GM23338 (cell line): Measurements from ENCODE around the gene SGPP1. TPM values are rescaled to one million over a fixed set of nuclear protein-coding genes. Genes with fewer than 3 reads are reported as not detected.

Experiments used
- ATAC-seq: fragments of 200-7000 bp; cut with Tn5 transposase; 3 replicates; pipeline ENCODE4 v1.9.1; 2020
- DNase-seq: peaks from one replicate; pipeline ENCODE4 v3.0.0-alpha.2; 2015; ENCODE audit warnings: low spot score
- H2AFZ ChIP-seq: fragments of 200-600 bp; sonication (generic); 2 replicates; pipeline ENCODE4 v1.8.0; 2016; ENCODE audit warnings: antibody characterized with exemption, mild to moderate bottlenecking, moderate library complexity
- H3F3A ChIP-seq: fragments of 200-600 bp; sonication (generic); replicated peaks from 2 replicates; pipeline ENCODE4 v1.8.0; 2017; ENCODE audit warnings: antibody characterized with exemption, mixed run types, low read depth
- H3K27ac ChIP-seq: fragments of 200-600 bp; sonication (generic); 2 replicates; pipeline ENCODE4 v1.6.1; 2016; ENCODE audit warnings: low read depth
- H3K27me3 ChIP-seq: fragments of 200-600 bp; sonication (generic); 2 replicates; pipeline ENCODE4 v1.8.0; 2016; ENCODE audit warnings: mild to moderate bottlenecking, mixed run types, moderate library complexity; ENCODE audit not compliant: insufficient read depth
- H3K36me3 ChIP-seq: fragments of 200-600 bp; sonication (generic); 2 replicates; pipeline ENCODE4 v1.8.0; 2016; ENCODE audit warnings: mild to moderate bottlenecking; ENCODE audit not compliant: insufficient read depth
- H3K4me1 ChIP-seq: fragments of 200-600 bp; sonication (generic); 2 replicates; pipeline ENCODE4 v1.8.0; 2016; ENCODE audit warnings: mild to moderate bottlenecking, moderate library complexity; ENCODE audit not compliant: insufficient read depth
- H3K4me2 ChIP-seq: fragments of 200-600 bp; sonication (generic); 2 replicates; pipeline ENCODE4 v1.7.1; 2017; ENCODE audit warnings: mixed run types
- H3K4me3 ChIP-seq: fragments of 200-600 bp; sonication (generic); 2 replicates; pipeline ENCODE4 v1.6.1; 2016; ENCODE audit warnings: mixed run types
- H3K79me2 ChIP-seq: fragments of 200-600 bp; sonication (generic); replicated peaks from 2 replicates; pipeline ENCODE4 v1.8.0; 2017; ENCODE audit warnings: mild to moderate bottlenecking; ENCODE audit not compliant: insufficient read depth
- H3K9me2 ChIP-seq: fragments of 200-600 bp; sonication (generic); 2 replicates; pipeline ENCODE4 v1.8.0; 2017; ENCODE audit not compliant: insufficient read depth
- H4K20me1 ChIP-seq: fragments of 200-600 bp; sonication (generic); replicated peaks from 2 replicates; pipeline ENCODE4 v1.8.0; 2017; ENCODE audit warnings: mild to moderate bottlenecking; ENCODE audit not compliant: insufficient read depth
- H3K27ac Mint-ChIP-seq: 2 replicates; pipeline ENCODE4 v1.8.0; 2020; ENCODE audit warnings: inconsistent platforms, mild to moderate bottlenecking, moderate library complexity, mixed read lengths
- H3K27me3 Mint-ChIP-seq: 3 replicates; pipeline ENCODE4 v1.8.0; 2022; ENCODE audit warnings: low read depth, mild to moderate bottlenecking, moderate library complexity, mixed read lengths, inconsistent platforms; ENCODE audit not compliant: insufficient read depth, poor library complexity
- H3K36me3 Mint-ChIP-seq: 3 replicates; pipeline ENCODE4 v1.8.0; 2021; ENCODE audit warnings: low read depth, mild to moderate bottlenecking, inconsistent platforms, moderate library complexity, mixed read lengths
- H3K4me1 Mint-ChIP-seq: 3 replicates; pipeline ENCODE4 v1.8.0; 2020; ENCODE audit warnings: mild to moderate bottlenecking, inconsistent platforms, mixed read lengths
- H3K4me3 Mint-ChIP-seq: 3 replicates; pipeline ENCODE4 v1.8.0; 2021; ENCODE audit warnings: moderate library complexity, mild to moderate bottlenecking, inconsistent platforms, mixed read lengths
- H3K9me3 Mint-ChIP-seq: 3 replicates; pipeline ENCODE4 v1.8.0; 2020; ENCODE audit warnings: moderate library complexity, mild to moderate bottlenecking, inconsistent platforms, mixed read lengths
- CREB1 ChIP-seq: fragments of 250-450 bp; sonication (Bioruptor Pico); IDR thresholded peaks from 2 replicates; pipeline ENCODE4 v1.5.0; 2020; ENCODE audit warnings: low read depth, mild to moderate bottlenecking, moderate library complexity
- EZH2 ChIP-seq: fragments of 200-600 bp; sonication (generic); IDR thresholded peaks from one replicate; pipeline ENCODE4 v1.8.0; 2017; ENCODE audit warnings: antibody characterized with exemption, mild to moderate bottlenecking, low read depth; ENCODE audit not compliant: unreplicated experiment
- JUNB ChIP-seq: IDR thresholded peaks from one replicate; pipeline ENCODE4 v1.6.1; 2016; ENCODE audit warnings: antibody characterized with exemption; ENCODE audit not compliant: unreplicated experiment
- POLR2AphosphoS5 ChIP-seq: IDR thresholded peaks from 2 replicates; pipeline ENCODE4 v1.6.1; 2016; ENCODE audit warnings: antibody characterized with exemption, low read depth
- ZNF114 ChIP-seq: fragments of 250-450 bp; sonication (Bioruptor Pico); IDR thresholded peaks from 2 replicates; pipeline ENCODE4 v1.5.0; 2020; ENCODE audit warnings: mild to moderate bottlenecking, moderate library complexity
- ZNF331 ChIP-seq: fragments of 250-450 bp; sonication (Bioruptor Pico); IDR thresholded peaks from 2 replicates; pipeline ENCODE4 v1.5.0; 2020; ENCODE audit warnings: low read depth, mild to moderate bottlenecking, moderate library complexity
- polyA plus RNA-seq: library from polyadenylated mRNA; unstranded; fragments of >200 nt; fragmentation: Nextera tagmentation; extraction: Ambion mirVana; gene quantifications from 2 replicates; pipeline ENCODE4 v1.2.1, GENCODE V29; 2016
- total RNA-seq: library from RNA; depleted of rRNA; stranded (reverse); fragments of >200 nt; shearing (Covaris generic); gene quantifications from 2 replicates; pipeline ENCODE4 v1.2.3, GENCODE V29; 2014
- TF ChIP-seq, protein P1 (sequence below), 2 experiments: fragments of 200-600 bp in 1 of 2; sonication (generic) in 1 of 2; conservative IDR thresholded peaks; 2 replicates each; pipeline versions ENCODE4 v1.5.1 to v1.6.1; 2016 to 2017; ENCODE audit warnings: antibody characterized with exemption in 2 of 2, low read depth in 2 of 2, mild to moderate bottlenecking in 2 of 2, moderate library complexity in 1 of 2
- TF ChIP-seq, protein P2 (sequence below): IDR thresholded peaks from one replicate; pipeline ENCODE4 v1.6.1; 2018; ENCODE audit warnings: antibody characterized with exemption; ENCODE audit not compliant: unreplicated experiment

Gene SGPP1
- total and polyA plus RNA-seq, 2 experiments from 2014 or later: 4.2 to 11.1 TPM

DNA sequence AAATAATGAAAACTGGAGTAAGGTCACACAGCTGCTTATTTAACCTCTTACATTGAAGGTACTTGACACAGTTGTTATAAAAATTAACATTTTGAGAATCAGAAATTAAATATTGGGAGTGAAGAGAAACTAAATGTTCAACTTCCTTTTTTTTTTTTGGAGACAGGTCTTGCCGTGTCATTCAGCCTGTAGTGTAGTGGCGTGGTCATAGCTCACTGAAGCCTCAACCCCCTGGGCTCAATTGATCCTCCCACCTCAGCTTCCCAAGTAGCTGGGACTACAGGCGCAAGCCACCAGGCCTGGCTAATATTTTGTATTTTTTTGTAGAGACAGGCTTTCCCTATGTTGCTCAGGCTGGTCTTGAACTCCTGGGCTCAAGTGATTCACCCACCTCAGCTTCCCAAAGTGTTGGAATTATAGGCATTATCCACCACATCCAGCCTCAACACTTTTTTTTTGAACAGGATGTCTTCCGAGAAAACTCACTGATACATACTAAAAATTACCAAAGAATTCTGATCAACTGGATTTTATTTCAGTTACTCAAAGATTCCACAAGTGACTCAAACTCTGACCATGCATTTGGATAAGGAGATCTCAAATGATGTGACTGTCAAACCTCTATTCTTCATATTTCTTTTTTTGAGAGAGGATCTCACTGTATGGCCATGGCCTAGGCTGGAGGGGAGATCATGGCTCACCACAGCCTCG lies 35.4 kb downstream of the SGPP1 start (continued):
- TF ChIP-seq, protein P1, sequence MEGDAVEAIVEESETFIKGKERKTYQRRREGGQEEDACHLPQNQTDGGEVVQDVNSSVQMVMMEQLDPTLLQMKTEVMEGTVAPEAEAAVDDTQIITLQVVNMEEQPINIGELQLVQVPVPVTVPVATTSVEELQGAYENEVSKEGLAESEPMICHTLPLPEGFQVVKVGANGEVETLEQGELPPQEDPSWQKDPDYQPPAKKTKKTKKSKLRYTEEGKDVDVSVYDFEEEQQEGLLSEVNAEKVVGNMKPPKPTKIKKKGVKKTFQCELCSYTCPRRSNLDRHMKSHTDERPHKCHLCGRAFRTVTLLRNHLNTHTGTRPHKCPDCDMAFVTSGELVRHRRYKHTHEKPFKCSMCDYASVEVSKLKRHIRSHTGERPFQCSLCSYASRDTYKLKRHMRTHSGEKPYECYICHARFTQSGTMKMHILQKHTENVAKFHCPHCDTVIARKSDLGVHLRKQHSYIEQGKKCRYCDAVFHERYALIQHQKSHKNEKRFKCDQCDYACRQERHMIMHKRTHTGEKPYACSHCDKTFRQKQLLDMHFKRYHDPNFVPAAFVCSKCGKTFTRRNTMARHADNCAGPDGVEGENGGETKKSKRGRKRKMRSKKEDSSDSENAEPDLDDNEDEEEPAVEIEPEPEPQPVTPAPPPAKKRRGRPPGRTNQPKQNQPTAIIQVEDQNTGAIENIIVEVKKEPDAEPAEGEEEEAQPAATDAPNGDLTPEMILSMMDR (conservative IDR thresholded peaks at IDR 0.05; ENCODE audit: low read depth in 2 of 2): no peak
- TF ChIP-seq, protein P2, sequence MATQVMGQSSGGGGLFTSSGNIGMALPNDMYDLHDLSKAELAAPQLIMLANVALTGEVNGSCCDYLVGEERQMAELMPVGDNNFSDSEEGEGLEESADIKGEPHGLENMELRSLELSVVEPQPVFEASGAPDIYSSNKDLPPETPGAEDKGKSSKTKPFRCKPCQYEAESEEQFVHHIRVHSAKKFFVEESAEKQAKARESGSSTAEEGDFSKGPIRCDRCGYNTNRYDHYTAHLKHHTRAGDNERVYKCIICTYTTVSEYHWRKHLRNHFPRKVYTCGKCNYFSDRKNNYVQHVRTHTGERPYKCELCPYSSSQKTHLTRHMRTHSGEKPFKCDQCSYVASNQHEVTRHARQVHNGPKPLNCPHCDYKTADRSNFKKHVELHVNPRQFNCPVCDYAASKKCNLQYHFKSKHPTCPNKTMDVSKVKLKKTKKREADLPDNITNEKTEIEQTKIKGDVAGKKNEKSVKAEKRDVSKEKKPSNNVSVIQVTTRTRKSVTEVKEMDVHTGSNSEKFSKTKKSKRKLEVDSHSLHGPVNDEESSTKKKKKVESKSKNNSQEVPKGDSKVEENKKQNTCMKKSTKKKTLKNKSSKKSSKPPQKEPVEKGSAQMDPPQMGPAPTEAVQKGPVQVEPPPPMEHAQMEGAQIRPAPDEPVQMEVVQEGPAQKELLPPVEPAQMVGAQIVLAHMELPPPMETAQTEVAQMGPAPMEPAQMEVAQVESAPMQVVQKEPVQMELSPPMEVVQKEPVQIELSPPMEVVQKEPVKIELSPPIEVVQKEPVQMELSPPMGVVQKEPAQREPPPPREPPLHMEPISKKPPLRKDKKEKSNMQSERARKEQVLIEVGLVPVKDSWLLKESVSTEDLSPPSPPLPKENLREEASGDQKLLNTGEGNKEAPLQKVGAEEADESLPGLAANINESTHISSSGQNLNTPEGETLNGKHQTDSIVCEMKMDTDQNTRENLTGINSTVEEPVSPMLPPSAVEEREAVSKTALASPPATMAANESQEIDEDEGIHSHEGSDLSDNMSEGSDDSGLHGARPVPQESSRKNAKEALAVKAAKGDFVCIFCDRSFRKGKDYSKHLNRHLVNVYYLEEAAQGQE: no peak
- TF ChIP-seq ZNF331: no peak
- TF ChIP-seq JUNB: no peak
- TF ChIP-seq EZH2: no peak

DNA sequence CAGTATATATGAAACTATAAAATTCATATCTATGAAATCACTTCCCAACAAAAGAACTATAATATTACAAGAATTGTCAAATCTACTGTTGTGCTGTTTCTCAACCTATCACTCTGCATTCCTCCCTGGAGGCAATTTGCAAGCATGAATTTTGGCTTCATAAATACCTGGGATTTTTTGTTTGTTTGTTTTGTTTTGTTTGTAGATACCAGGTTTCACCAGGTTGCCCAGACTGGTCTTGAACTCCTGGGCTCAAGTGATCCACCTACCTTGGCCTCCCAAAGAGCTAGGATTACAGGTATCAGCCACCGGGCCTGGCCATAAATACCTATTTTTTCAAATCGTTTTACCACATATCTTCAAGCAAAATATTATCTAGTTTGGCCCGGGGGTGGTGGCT lies 38.7 kb downstream of the SGPP1 start:
- H3K4me3 Mint-ChIP-seq: no peak overlapping the region
- Histone ChIP-seq H3K4me3 (no peak overlapping the region), H3K36me3 (no peaks in the 10 kb centered on the region), H3K9me2 (no peaks in the 10 kb centered on the region), H3K4me2 (no peak overlapping the region), H3F3A (no peaks in the 10 kb centered on the region), H3K4me1 (no peaks in the 10 kb centered on the region), H3K79me2 (no peaks in the 10 kb centered on the region), H3K27me3 (no peaks in the 10 kb centered on the region), H2AFZ (no peak overlapping the region), H3K27ac (no peak overlapping the region), H4K20me1 (no peaks in the 10 kb centered on the region)
- no peak for ATAC-seq
- DNase-seq: no peak
- TF ChIP-seq POLR2AphosphoS5 (no peak), JUNB (no peak), ZNF114 (CRISPR knock-in tag) (no peak), EZH2 (no peak), CREB1 (CRISPR knock-in tag) (no peak)
- TF ChIP-seq, protein P1 (conservative IDR thresholded peaks at IDR 0.05; ENCODE audit: low read depth in 2 of 2): no peak
- no peak overlapping the region for H3K27ac Mint-ChIP-seq
- H3K27me3 Mint-ChIP-seq: peaks cover 2% of the 10 kb centered on the region
- no peaks in the 10 kb centered on the region for H3K4me1 Mint-ChIP-seq
- no peaks in the 10 kb centered on the region for H3K9me3 Mint-ChIP-seq
- H3K36me3 Mint-ChIP-seq: no peaks in the 10 kb centered on the region
